NB4 (cell line): ENCODE data around the gene RYR3.

Experiments used
- DNase-seq: peaks from one replicate; pipeline ENCODE4 v3.0.0; 2010; ENCODE audit warnings: low read depth
- H3K4me3 ChIP-seq: one replicate; pipeline ENCODE4 v1.5.1; 2011; ENCODE audit warnings: mild to moderate bottlenecking, low read depth, low read length, moderate library complexity
- CTCF ChIP-seq: IDR thresholded peaks from one replicate; pipeline ENCODE4 v1.5.1; 2012; ENCODE audit warnings: low read depth, low read length
- MAX ChIP-seq: IDR thresholded peaks from 2 replicates; pipeline ENCODE4 v1.6.1; 2011; ENCODE audit warnings: low read depth, low read length
- MYC ChIP-seq: IDR thresholded peaks from 2 replicates; pipeline ENCODE4 v1.6.1; 2011; ENCODE audit warnings: low read depth, low read length
- POLR2A ChIP-seq: IDR thresholded peaks from 2 replicates; pipeline ENCODE4 v1.6.1; 2011; ENCODE audit warnings: mild to moderate bottlenecking; ENCODE audit not compliant: insufficient read length; ENCODE audit errors: extremely low read depth

Gene RYR3

DNA sequence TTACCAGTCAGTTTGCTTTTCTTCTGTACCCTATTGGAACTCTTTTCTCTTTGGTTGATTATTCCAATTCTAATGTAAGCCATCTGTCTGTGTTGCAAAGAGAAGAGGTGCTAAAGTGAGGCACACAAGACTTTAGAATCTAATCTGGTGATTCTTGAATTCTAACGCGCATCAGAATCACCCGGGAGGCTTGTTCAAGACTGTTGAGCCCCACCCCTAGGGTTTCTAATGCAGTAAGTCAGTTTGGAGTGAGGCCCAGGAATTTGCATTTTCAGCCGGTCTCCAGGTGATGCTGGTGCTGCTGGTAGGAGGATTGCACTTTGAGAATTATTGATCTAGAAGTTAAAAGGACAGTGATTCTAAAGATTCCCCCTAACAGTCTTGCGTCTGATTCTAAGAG is 472.2 kb downstream of the RYR3 start:
- no peak overlapping the region for H3K4me3 ChIP-seq
- no peak for TF ChIP-seq POLR2A
- no peak for TF ChIP-seq MYC
- no peak for TF ChIP-seq CTCF
- no peak for TF ChIP-seq MAX
- DNase-seq = no peak

GRCh38 chr15:33785366-33785765 is 474.6 kb downstream of the RYR3 start:
- DNase-seq = no peak
- TF ChIP-seq MYC = no peak
- no peak for TF ChIP-seq CTCF
- no peak for TF ChIP-seq POLR2A
- no peak for TF ChIP-seq MAX
- no peak overlapping the region for H3K4me3 ChIP-seq

DNA sequence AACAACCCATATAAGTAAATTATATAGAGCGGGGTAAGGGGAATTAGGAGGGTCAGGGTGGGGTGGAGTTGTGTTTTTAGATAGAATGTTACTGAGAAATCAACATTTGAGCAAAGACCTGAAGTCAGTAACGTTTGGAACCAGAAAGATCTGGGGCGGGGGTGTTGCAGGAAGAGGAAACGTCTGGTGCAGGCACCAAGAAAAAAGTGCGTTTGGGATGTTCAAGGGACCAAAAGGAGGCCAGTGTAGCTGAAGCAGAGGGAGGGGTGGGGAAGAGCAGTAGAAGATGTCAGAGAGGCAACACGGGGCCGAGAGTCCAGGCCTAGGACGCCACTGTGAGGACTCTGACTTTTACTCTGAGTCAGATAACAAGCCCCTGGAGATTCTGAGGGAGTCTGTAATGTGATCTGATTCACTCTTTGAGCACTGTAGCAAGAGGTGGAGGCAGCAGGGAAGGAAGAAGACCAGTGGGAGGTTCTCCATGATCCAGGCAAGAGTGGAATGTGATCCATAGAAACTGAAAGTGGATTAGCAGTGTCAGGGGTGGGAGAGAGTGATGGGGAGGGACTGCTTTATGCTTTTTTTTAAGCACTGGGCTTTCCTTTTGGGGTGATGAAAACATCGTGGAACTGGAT is 478.3 kb downstream of the RYR3 start:
- no peak overlapping the region for H3K4me3 ChIP-seq
- DNase-seq = peak; percentile 51
- no peak for TF ChIP-seq MAX
- no peak for TF ChIP-seq MYC
- no peak for TF ChIP-seq CTCF

DNA sequence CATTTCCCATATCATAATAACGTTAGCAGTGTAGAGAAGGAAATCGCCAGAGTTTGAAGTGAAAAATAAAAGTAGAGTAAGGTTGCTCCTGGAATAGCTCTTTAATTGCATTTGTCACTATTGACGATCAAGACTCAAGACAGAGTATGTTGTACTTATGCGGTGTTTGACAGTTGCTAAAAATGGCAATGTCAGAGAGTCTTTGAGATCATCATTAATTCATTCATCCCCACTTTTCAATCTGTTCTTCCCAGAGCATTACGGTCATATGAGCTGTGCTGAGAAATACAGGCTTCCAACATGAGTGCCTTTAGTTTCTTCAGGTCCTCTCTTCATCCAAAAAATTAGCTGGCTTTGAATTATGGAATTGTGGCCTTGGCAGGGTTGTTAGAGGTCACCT is 483.7 kb downstream of the RYR3 start:
- TF ChIP-seq CTCF (no peak), MAX (no peak), POLR2A (no peak), MYC (no peak)
- no peak for DNase-seq

DNA sequence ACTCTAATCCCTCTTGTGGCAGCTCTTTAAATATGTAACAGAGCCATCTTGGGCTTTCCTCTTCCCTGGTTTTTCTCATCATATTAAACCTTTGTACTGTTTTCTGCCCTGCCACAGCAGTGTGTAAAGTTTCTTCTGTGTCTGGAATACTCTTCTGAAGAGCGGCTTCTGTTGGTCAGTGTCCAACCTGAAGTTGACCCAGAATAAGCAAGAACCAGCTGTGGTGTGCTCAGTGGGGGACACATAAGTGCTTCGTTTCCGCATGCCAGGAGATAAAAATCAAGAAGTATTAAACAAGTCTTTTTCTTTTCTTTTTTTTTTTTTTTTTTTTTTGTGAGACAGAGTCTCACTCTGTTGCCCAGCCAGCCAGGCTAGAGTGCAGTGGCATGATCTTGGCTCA is 484.3 kb downstream of the RYR3 start:
- no peak overlapping the region for H3K4me3 ChIP-seq
- TF ChIP-seq CTCF (no peak), POLR2A (no peak), MAX (no peak), MYC (no peak)
- DNase-seq = no peak

More for the DNA sequence above, 483.7 kb downstream of the RYR3 start:
- no peak overlapping the region for H3K4me3 ChIP-seq

GRCh38 chr15:33797651-33798050 is 486.9 kb downstream of the RYR3 start:
- DNase-seq = no peak
- no peak overlapping the region for H3K4me3 ChIP-seq
- no peak for TF ChIP-seq POLR2A
- no peak for TF ChIP-seq MYC
- no peak for TF ChIP-seq MAX
- TF ChIP-seq CTCF = no peak
